M059J (cell line): ENCODE measurements around the gene ZNF385C. TPM values are rescaled to one million over a fixed set of nuclear protein-coding genes. Genes with fewer than 3 reads are reported as not detected.
"Not testable (repeated sequence)": the region's sequence is repeated elsewhere in the genome, so short reads cannot be mapped to it uniquely, and the experiment has no call there.

ENCODE experiments used
- DNase-seq: peaks from one replicate; pipeline ENCODE4 v3.0.0-alpha.2; 2012; ENCODE audit warnings: low read depth
- total RNA-seq: library from RNA; depleted of rRNA; stranded (reverse); fragments of >200 nt; shearing (Covaris generic); gene quantifications from 2 replicates; pipeline ENCODE4 v1.2.3, GENCODE V29; 2014

The ZNF385C gene
- total RNA-seq, 1 experiment from 2014 or later = not detected

DNA sequence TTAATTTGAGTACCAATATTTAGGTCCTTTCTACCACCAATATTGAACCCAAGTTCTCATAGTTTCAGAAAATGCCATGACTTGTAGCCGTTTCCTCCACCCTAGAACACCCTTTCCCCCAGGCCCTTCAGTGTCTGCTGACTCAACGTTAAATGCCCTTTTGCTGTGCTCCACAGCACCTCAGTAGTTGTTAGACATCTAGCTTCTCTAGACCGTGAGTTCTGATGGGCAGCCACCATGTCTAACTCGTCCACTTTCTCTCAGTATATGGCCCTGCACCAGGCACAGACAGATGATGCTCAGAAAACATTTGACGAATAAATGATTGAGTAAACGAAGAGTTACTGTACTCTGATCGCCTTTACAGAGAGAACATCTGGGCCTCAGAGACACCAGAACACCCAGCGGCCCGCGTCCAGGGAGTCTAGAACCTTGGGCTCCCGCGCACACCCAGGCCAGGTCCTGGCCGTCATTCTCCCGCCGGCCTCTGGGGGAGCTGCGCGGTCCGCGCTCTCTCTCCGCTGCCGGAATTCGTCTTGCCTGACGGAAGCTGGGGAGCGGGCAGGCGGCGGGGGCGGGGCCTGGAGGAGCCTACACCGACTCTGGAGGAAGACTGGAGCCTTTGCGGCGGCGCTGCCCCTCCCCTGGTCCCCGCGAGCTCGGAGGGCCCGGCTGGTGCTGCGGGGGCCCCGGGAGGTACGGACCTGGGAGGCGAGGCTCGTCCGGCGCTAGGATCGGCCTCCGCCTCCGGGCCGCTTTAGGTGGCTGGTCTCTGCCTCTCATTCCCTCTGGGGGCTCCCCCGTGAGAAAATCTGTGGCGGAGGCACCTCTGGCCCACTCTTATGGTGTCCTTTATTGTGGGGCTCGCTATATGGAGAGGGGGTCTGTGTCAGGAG, 78.5 kb downstream of the ZNF385C start, which contains the start of gene NKIRAS2:
Gene NKIRAS2, plus strand, starts transcription at position 582 of the 896 bp plus-strand sequence. CDS start 1,488 bp downstream, outside the sequence.
- DNase-seq = peak; percentile 87

DNA sequence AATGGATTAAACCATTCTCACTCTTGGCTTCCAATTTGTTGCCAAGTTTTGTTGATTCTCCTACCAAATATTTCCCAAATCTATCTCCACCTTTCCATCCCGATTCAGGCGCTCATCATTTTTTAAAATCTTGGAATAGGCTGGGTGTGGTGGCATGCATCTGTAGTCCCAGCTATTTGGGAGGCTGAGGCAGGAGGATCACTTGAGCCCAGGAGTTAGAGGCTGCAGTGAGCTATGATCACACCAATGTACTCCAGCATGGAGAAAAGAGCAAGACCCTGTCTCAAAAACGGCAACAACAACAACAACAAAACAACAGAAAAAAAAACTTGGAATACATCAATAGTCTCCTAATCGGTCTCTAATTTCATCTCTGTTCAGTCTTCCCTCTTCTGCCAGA, 79.3 kb downstream of the ZNF385C start:
- no peak for DNase-seq

DNA sequence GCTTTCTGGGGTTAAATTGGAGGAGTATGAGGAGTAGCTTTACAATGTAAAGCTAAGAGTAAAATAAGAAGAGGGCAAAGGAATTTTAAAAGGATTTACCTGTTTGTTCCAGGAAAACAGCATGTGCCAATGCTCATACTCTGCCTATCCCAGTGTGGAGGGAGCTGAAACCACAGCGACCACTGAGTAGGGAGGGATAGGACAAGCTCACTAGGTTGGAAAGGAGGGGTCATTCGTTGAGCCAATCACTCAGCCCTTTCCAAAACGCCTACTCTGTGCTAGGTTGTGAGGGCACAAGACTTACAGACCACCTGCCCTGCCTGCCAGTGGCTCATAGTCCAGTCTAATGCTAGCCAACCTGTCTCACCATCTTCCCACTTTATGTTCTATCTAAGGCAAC, 79.9 kb downstream of the ZNF385C start:
- no peak for DNase-seq

DNA sequence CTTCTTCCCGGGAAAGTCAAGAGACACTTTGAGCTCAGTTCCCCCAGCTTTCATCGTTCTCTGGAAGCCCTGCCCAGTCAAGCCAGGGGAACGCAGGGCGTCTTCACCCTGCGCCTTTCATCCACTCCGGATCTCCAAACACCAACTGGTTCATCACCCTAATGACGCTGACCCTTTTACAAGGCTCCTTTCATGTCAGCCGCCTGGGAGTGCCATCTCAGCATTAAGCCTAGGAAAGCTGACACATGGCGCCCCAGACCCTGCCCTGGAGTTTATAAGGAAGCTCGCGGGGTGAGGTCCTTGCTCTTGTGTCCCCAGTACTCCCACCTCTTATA, 80.4 kb downstream of the ZNF385C start:
- no peak for DNase-seq

DNA sequence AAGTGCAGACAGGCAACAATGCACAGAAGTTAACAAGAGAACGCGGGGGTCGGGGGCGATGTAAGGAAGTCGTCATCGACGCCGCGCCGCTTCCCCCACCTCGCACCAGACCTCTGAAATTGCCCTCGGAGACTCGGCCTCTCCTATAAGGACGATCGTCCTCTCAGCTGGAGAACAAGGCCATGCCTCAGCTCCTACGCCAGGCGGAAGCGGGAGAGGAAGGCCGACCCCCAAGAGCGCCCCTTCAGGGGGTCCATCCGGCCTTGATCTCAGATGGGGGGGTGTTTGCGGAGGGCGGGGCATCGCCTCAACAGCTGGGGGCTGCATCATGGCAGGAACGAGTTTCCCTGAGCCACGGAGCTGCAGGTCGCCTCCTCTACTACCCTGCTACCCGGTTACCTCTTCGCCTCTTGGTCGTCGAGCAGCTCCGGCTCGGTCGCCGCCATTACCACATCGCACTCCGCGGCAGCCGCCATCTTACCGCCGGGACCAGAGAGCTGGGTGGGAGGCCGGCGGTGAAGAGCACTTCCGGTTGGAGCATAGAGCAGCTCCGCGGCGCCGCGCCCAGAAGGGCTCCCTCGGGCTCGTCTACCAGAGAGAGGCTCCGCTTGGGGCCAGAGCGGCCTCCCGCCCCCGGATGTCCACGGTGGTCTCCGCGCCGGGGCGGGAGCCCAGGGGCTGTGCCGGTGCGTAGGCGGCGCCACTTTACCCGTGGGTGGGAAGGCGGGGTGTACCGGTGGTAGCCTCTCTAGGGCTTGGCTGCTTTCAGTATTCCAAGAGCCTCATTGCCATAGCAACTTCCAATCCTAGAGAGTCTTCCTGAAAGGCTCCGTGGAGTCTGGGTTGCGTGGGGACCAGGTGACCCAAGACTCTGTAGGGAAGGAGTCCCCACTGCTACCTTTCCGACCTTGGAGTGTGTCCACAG, 81.1 kb downstream of the ZNF385C start, which contains the start of gene DNAJC7:
Gene DNAJC7, minus strand, starts transcription at position 499 of the 925 bp plus-strand sequence. Its CDS starts 23 bp downstream, at position 476.
- peak; percentile 87 for DNase-seq

DNA sequence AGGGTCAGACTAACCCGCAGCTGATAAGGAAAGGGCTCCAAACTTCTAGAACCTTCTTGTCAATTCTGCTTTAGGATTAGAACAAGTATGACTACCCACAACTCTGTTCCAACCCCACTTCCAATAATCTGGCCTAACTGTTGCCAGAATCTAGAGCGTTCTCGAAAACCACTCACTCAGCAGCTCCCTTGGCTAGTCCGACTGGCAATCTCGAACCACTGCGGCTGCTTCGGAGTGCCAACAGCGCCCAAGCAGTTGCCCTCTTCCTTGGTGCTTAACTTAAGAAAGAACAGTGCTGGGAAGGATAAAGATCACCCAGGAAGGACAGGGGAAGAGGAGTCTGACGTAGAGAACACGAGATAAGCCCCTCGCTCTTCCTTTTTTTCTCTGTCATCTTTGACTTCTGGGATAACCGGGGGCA, 81.9 kb downstream of the ZNF385C start:
- DNase-seq = no peak

DNA sequence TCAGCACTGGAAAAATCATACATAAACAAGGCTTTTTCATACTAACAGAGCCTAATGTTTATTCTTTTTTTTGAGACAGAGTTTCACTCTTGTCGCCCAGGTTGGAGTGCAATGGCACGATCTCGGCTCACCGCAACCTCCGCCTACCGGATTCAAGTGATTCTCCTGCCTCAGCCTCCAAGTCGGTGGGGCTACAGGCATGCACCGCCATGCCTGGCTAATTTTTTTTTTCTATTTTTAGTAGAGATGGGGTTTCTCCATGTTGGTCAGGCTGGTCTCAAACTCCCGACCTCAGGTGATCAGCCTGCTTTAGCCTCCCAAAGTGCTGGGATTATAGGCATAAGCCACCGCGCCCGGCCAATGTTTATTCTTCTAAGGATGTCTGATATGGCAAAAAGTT, 84.5 kb downstream of the ZNF385C start:
- not testable (repeated sequence) for DNase-seq

DNA sequence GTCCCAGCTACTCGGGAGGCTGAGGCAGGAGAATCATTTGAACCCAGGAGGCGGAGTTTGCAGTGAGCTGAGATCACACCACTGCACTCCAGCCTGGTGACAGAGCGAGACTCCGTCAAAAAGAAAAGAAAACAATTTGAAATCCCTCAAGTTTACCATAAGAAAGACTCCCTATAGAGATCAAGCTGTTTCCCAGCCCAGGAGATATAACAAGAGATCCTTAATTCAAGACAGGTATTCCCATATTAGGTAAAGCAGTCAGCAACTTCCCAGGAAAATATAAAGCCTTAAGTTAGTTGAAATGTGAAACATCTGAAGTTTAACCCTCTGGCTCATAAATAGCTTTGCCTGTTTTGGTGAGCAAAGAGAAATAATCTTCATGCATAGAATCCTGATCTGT, 85.9 kb downstream of the ZNF385C start:
- DNase-seq = not testable (repeated sequence)

DNA sequence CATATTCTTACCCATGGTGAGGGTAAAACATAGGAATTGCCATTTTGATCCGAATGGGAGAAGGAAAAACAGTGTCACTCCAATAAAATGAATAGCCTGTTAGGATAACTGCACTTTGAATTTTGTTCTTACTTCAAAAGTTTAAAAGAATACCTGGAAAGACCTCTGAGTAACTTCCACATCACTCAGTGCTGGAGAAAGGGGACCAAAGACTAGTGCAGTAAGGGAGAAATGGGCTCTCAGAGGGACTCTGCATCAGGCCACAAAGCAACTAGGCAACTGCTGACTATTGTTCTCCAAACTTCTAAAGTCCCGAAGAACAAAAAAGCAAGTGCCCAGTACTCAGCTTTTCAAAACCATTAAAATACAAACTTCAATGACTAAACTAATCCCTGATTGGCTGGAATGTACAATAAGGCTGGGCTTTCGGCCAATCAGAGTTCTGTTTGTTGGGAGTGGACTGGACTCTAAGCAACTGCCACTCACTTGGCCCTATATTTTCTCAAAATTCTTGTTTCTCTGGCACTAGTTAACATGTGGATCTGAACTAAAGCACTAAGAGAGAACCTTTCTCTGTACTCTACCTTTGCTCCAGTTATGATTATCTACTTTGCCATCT, 87.3 kb downstream of the ZNF385C start:
- DNase-seq = peak; percentile 42

DNA sequence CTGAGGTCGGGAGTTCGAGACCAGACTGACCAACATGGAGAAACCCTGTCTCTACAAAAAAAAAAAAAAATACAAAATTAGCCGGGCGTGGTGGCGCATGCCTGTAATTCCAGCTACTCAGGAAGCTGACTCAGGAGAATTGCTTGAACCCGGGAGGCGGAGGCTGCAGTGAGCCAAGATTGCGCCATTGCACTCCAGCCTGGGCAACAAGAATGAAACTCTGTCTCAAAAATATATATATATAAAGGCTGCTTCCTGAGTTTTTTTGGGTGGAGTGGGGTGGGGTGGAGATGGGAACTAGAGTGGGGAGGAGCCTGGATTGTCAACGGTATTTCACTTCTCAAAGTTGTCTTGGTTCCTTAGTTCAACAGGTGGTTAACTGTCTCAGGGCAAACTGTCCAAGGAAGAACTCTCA, 88.0 kb downstream of the ZNF385C start:
- DNase-seq = peak; percentile 40

DNA sequence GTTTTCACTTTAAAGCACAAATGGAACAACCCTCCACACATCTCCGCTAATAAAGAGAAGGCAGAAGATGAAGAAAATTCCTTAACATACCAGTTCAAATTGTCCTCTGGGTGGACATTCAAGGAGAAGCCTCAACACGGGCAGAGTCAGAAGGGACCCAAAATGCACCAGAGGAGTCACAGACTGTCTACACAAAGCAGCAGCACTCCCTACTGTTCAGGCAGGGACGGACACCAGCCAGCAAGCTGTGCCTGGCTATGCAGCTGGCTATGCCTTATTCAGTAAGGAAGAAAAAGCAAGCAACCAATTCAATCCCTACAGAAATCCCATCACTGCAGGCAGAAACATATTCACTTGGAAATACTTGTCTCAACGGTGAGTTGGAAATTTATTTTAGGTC, 89.1 kb downstream of the ZNF385C start:
- no peak for DNase-seq

DNA sequence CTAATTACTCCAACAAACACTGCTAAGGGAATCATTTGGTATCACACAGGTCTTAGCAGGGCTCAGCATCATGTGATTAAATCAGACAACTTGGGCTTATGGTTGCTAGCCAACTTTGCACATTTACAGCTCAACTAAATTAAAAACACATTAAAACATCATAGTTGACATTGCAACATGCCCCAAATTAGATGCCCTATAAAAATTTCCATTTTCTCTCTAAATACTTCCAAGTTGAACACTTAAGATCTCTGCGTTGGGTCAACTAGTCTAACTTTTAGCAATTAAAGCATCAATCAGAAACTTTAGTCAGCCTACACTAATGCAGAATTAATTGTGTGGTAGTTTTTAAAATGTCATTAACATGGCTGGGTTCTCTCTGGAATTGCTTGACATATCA, 93.1 kb downstream of the ZNF385C start:
- DNase-seq = no peak

DNA sequence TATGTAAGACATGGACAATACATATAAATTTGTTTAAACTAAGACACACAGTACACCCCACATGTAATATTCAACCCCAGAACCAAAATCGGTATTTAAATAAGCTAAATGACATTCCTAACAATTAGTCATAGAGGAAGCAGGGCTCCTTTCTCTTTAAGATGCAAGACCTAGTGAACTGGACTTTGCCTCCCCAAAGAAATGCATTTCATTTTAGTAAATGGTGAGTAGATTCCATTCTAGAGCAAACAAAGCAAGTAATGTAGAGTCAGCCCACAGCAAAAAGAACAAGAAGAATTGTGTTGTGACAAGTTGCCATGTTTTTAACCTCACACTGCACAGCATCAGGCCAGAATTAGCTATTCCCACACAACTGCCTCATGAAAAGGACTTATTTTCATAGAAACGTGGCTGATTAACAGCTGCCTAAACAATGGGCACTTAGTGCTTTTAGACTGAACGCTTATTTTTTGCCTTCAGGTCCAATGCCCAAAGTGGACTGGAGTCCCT, 95.4 kb downstream of the ZNF385C start:
- peak; percentile 53 for DNase-seq

DNA sequence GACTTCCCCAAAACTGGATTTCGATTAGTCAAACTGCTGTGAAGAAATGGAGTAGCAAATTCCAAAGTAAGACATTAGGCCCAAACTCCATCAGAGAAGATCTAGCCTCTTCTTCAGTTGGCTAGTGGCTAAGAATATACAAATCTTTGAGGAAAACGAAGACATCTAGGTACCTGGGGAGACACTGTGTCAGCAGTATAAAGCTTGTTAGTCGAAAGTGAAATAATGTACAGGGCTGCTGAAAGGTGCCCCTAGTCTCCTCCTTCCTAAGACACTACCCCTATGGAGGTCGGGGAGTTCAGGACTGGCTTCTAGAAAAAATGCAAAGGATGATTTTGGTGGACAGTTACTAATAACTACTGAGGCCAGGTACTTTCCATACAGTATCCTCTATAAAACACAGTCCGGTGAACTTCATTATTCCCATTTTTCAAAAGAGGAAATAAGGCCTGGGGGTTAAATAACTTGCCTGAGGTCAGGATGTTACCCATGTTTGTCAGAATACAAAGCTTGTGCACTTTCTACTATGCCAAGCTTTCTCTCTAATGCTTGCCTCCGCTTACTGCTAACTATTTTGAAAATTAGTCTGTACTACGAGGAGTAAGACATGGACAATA, 96.0 kb downstream of the ZNF385C start:
- no peak for DNase-seq

DNA sequence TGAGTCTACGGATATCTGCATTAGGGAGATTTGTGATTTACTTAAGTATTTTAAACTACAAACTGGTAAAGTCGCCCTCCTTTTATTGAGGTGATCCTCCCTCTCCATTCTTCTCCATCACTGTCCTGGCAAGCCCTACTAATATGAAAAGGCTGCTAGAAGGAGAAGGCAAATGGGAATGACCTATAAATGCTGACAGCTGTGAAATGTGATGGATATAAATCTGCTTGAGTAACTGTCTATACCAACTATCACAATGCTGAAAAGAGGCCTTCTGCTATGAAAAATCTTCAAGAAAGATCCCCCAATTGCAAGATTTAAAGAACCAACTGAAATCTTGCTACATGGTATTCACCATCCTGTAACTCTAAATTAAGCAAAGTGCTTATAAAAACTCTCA, 96.5 kb downstream of the ZNF385C start:
- DNase-seq = no peak

DNA sequence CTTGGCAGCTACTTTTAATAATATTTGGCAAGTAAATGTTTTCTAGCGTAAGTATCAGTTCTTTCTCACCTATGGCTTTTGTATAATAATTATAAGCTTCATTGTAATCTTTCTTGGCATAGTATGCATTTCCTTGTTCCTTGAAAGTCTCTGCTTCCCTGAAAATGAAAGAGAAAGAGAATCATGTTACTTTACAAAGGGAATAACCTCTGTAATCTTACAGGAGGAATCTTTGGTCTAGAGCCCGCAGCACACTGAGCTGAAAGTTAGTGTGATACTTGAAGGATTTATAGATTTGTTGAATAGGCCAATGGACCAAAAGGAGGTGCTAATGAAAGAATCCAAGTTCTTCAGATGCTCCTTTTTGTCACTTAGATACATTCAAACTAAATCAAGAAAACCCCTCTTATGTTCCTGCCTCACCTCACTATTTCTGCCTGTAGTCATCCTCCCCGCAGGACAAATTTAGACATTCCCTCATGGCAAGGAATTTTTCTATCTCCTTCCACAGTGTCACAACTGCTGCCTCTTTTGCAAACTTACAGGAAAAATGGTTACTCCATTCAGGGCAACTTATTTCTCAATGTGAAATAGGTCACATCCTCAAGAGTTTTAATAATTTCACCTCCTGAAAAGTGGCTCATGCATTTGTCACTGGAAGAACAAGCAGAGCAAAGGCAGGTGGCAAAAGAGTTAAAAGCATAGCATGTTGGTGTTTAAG, 97.7 kb downstream of the ZNF385C start:
- DNase-seq = no peak

DNA sequence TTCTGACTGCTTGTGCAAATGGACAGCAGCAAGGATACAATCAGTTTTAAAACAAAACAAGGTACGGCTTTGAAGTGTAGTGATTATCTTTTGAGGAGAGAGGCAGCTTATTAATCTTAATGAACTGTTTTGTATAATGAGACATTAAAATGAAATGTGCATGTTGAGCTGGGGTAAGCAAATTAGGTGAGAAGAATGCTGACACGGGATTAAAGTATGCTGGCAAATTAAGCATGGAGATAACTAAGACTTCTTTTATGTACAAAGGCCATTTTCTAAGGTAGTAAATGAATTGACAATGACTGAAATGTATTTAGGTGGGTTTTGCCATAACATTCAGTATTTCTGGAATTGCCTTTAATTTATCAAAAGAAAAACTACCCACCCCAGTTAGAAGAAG, 99.8 kb downstream of the ZNF385C start:
- no peak for DNase-seq

DNA sequence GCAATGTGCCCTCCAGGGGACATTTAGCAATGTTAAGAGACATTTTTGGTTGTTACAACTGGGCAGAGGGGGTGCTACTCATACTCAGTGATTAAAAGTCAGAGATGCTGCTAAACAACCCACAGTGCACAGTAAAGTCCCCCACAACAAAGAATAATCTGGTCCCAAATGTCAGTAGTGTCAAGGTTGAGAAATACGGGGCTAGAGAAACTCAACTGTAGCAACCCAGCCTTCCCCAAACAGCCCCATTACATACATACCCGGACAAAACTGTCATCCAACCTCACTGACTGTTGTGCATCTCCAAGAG, 101.5 kb downstream of the ZNF385C start:
- no peak for DNase-seq

DNA sequence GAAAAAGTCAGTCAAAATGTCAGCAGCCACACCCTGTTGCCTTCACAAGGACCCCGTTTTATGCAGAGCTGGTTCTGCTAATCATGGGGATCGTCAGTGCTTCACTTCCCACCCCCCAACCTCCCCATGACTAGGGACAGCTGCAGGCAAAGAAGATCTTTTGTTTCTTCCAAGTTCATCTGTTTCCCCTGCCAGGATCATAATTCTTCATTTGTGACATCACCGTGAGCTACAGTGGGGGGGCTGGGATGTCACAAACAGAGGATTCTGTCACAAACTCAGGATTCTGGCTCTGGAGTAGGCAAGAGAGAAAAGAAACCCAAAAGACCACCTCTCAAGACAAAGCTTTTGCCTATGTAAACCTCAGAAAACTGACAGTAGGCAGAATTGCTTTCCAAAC, 105.7 kb downstream of the ZNF385C start:
- DNase-seq = no peak

DNA sequence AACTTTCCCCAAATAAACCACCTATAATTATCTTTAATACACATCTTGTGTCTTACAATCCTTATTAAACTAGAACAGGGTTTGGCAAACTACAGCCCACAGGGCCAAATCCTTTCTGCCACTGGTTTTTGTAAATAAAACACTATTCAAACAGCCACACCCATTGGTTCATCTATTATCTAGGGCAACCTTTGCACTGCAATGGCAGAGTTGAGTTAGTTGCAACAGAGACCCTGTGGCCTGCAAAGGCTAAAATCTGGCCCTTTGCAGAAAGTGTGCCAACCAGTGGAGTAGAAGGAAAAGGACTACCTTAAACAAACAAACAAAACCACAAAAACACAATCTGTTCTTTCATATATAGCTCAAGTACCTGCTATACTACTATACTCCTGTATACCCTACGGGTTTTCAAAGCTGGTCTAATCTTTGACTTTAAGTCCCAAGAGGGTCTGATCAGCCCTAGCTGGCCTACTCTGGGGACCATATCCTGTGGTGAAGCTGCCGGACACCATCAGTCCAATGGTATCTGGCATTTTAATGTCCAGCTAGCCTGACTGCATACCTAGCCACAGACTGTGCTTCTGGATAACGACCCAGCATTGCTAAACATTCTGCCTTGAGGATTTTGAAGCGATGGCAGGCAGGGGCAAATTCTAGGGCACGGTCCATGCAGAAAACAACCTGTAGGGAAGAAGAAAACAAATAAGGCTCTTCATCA, 108.4 kb downstream of the ZNF385C start:
- DNase-seq = no peak
